ENCODE data around the gene SLC6A12.

GRCh38 chr12:166425-167075, 47.4 kb downstream of the SLC6A12 start:
- TF ChIP-seq NFRKB (IDR thresholded peaks at IDR 0.05; ENCODE audit: low read depth): no peak
- no peak for TF ChIP-seq ZNF140 (CRISPR knock-in tag; IDR thresholded peaks at IDR 0.05)
- no peak for TF ChIP-seq NELFE (IDR thresholded peaks at IDR 0.05; ENCODE audit: insufficient read depth, insufficient read length)
- TF ChIP-seq SFPQ (IDR thresholded peaks at IDR 0.05; ENCODE audit: low read depth, low read length): no peak
- no peak for TF ChIP-seq JUNB (CRISPR knock-in tag; conservative IDR thresholded peaks at IDR 0.05)
- no peak for TF ChIP-seq NCOR1 (IDR thresholded peaks at IDR 0.05)
- TF ChIP-seq TCF7L2 (IDR thresholded peaks at IDR 0.05; ENCODE audit: low read depth, low read length): no peak
- TF ChIP-seq, protein P1, sequence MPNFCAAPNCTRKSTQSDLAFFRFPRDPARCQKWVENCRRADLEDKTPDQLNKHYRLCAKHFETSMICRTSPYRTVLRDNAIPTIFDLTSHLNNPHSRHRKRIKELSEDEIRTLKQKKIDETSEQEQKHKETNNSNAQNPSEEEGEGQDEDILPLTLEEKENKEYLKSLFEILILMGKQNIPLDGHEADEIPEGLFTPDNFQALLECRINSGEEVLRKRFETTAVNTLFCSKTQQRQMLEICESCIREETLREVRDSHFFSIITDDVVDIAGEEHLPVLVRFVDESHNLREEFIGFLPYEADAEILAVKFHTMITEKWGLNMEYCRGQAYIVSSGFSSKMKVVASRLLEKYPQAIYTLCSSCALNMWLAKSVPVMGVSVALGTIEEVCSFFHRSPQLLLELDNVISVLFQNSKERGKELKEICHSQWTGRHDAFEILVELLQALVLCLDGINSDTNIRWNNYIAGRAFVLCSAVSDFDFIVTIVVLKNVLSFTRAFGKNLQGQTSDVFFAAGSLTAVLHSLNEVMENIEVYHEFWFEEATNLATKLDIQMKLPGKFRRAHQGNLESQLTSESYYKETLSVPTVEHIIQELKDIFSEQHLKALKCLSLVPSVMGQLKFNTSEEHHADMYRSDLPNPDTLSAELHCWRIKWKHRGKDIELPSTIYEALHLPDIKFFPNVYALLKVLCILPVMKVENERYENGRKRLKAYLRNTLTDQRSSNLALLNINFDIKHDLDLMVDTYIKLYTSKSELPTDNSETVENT (CRISPR knock-in tag; IDR thresholded peaks at IDR 0.05): no peak
- no peak for TF ChIP-seq CEBPB (tag; IDR thresholded peaks at IDR 0.05)
- TF ChIP-seq, protein P2, sequence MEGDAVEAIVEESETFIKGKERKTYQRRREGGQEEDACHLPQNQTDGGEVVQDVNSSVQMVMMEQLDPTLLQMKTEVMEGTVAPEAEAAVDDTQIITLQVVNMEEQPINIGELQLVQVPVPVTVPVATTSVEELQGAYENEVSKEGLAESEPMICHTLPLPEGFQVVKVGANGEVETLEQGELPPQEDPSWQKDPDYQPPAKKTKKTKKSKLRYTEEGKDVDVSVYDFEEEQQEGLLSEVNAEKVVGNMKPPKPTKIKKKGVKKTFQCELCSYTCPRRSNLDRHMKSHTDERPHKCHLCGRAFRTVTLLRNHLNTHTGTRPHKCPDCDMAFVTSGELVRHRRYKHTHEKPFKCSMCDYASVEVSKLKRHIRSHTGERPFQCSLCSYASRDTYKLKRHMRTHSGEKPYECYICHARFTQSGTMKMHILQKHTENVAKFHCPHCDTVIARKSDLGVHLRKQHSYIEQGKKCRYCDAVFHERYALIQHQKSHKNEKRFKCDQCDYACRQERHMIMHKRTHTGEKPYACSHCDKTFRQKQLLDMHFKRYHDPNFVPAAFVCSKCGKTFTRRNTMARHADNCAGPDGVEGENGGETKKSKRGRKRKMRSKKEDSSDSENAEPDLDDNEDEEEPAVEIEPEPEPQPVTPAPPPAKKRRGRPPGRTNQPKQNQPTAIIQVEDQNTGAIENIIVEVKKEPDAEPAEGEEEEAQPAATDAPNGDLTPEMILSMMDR (IDR thresholded peaks at IDR 0.05 in 2 of 3, conservative IDR thresholded peaks at IDR 0.05 in 1 of 3; ENCODE audit: insufficient read depth in 2 of 3, low read depth in 1 of 3, low read length in 3 of 3): no peak
- no peak for TF ChIP-seq SMC3 (conservative IDR thresholded peaks at IDR 0.05; ENCODE audit: insufficient read depth, low read depth, low read length)
- TF ChIP-seq FOXA3 (CRISPR knock-in tag; conservative IDR thresholded peaks at IDR 0.05 in 1 of 2, IDR thresholded peaks at IDR 0.05 in 1 of 2): no peak
- no peak for TF ChIP-seq NKRF (IDR thresholded peaks at IDR 0.05; ENCODE audit: borderline replicate concordance)
